Measurements from ENCODE around the gene DNAJB8.

- TF ChIP-seq CTCF (IDR thresholded peaks at IDR 0.05; ENCODE audit: insufficient read depth, low read depth, low read length), result no peak
- TF ChIP-seq EZH2 (IDR thresholded peaks at IDR 0.05; ENCODE audit: insufficient read depth, low read length), result no peak
Observed at GRCh38 chr3:128419311-128419710, 47.4 kb downstream of the DNAJB8 start.
